A673 (cell line): ENCODE results near the gene PAF1. TPM values are rescaled to one million over a fixed set of nuclear protein-coding genes. Genes with fewer than 3 reads are reported as not detected.

Source experiments
- BruUV-seq: library from RNA; stranded (reverse); fragments of 400-500 nt; replicated peaks from 2 replicates; lab custom pipeline; 2021; lab: Mats Ljungman, UMichigan
- CTCF ChIA-PET: fragments of 300-600 bp; sonication (Branson Sonifier 250); formaldehyde crosslinking; loops from one replicate; lab custom pipeline; 2022; ENCODE audit warnings: antibody characterized with exemption; lab: Charles Lee
- POLR2A ChIA-PET: fragments of 300-600 bp; sonication (Branson Sonifier 250); formaldehyde crosslinking; loops from one replicate; lab custom pipeline; 2022; ENCODE audit warnings: antibody characterized with exemption; ENCODE audit not compliant: low non-redundant PET; lab: Charles Lee
- DNase-seq: peaks from one replicate; pipeline ENCODE4 v3.0.0-alpha.2; 2015; ENCODE audit warnings: low spot score
- H3K27ac ChIP-seq: fragments of 200-600 bp; sonication (generic); 2 replicates; pipeline ENCODE4 v1.5.1; 2016; ENCODE audit warnings: mixed run types, low read depth, mild to moderate bottlenecking, mixed read lengths, antibody characterized with exemption, low read length; ENCODE audit not compliant: poor library complexity, severe bottlenecking
- H3K27me3 ChIP-seq: fragments of 200-600 bp; sonication (generic); replicated peaks from 2 replicates; pipeline ENCODE4 v1.6.1; 2017; ENCODE audit warnings: mixed run types, low read depth, mild to moderate bottlenecking, mixed read lengths, antibody characterized with exemption, low read length; ENCODE audit not compliant: insufficient read depth, poor library complexity
- H3K36me3 ChIP-seq: fragments of 200-600 bp; sonication (generic); 2 replicates; pipeline ENCODE4 v1.6.1; 2016; ENCODE audit warnings: mixed run types, mild to moderate bottlenecking, mixed read lengths, antibody characterized with exemption, low read length; ENCODE audit not compliant: insufficient read depth, poor library complexity, severe bottlenecking
- H3K4me1 ChIP-seq: fragments of 200-600 bp; sonication (generic); 2 replicates; pipeline ENCODE4 v1.6.1; 2017; ENCODE audit warnings: mixed run types, mild to moderate bottlenecking, mixed read lengths, antibody characterized with exemption, low read length; ENCODE audit not compliant: insufficient read depth, poor library complexity, severe bottlenecking
- H3K4me3 ChIP-seq: fragments of 200-600 bp; sonication (generic); 2 replicates; pipeline ENCODE4 v1.5.1; 2016; ENCODE audit warnings: low read depth, mixed run types, mild to moderate bottlenecking, mixed read lengths, low read length; ENCODE audit not compliant: poor library complexity, severe bottlenecking
- H3K9me3 ChIP-seq: fragments of 200-600 bp; sonication (generic); 2 replicates; pipeline ENCODE4 v1.6.1; 2016; ENCODE audit warnings: mixed run types, low read depth, mild to moderate bottlenecking, mixed read lengths, antibody characterized with exemption, low read length; ENCODE audit not compliant: poor library complexity, severe bottlenecking
- CTCF ChIP-seq: fragments of 300-800, 200-600 bp; sonication (generic); conservative IDR thresholded peaks from 2 replicates; pipeline ENCODE4 v1.5.1; 2017; ENCODE audit warnings: low read depth, mild to moderate bottlenecking, antibody characterized with exemption, low read length, moderate library complexity, mixed read lengths
- EZH2 ChIP-seq: fragments of 200-600 bp; sonication (generic); IDR thresholded peaks from 2 replicates; pipeline ENCODE4 v1.6.1; 2017; ENCODE audit warnings: borderline replicate concordance, low read depth, mild to moderate bottlenecking, mixed read lengths, antibody characterized with exemption, low read length; ENCODE audit not compliant: poor library complexity, severe bottlenecking
- intact Hi-C: fragments of 100-400 bp; cut with micrococcal nuclease; formaldehyde crosslinking; loops from one replicate; pipeline ENCODE4 v1.10.0; 2022; ENCODE audit not compliant: unreplicated experiment
- total RNA-seq: library from RNA; stranded (reverse); gene quantifications from 2 replicates; pipeline ENCODE4 v1.2.3, GENCODE V29; 2021

Gene PAF1
- total RNA-seq, 1 experiment from 2014 or later: 70.2 TPM

DNA sequence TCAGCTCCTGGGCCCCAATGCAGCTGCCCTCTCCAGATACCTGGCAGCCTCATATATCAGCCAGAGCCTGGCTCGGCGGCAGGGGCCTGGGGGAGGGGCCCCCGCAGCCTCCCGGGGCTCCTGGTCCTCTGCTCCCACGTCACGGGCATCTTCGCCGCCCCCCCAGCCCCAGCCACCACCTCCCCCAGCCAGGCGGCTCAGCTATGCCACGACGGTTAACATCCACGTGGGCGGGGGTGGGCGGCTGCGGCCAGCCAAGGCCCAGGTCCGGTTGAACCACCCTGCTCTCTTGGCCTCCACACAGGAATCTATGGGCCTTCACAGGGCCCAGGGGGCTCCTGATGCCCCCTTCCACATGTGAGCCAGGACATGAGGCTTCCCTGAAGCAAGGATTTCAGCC, 34.0 kb upstream of the PAF1 start:
- Histone ChIP-seq H3K9me3 (no peaks in the 10 kb centered on the region), H3K27ac (no peak overlapping the region), H3K4me3 (no peak overlapping the region), H3K4me1 (peaks cover 6% of the 10 kb centered on the region), H3K36me3 (peaks cover 24% of the 10 kb centered on the region), H3K27me3 (no peaks in the 10 kb centered on the region)
- ChIA-PET POLR2A (no interaction called here), CTCF (interaction anchor here (0.6 kb wide), 1 partner anchor 57 kb away, joined by 3 read pairs; no protein-coding TSS in a partner anchor)
- intact Hi-C loops: no loop called here
- DNase-seq: no peak
- TF ChIP-seq CTCF (no peak), EZH2 (no peak)
- BruUV-seq: no TSS peak

- ChIA-PET POLR2A (no interaction called here), CTCF (no interaction called here)
- Histone ChIP-seq H3K27me3 (no peaks in the 10 kb centered on the region), H3K4me1 (peaks cover 5% of the 10 kb centered on the region), H3K9me3 (no peaks in the 10 kb centered on the region), H3K36me3 (peaks cover 33% of the 10 kb centered on the region), H3K27ac (no peak overlapping the region), H3K4me3 (no peak overlapping the region)
- no peak for DNase-seq
- no TSS peak for BruUV-seq
- intact Hi-C loops: no loop called here
- TF ChIP-seq CTCF: no peak
- no peak for TF ChIP-seq EZH2
Measured at GRCh38 chr19:39423258-39424086, 32.6 kb upstream of the PAF1 start.

DNA sequence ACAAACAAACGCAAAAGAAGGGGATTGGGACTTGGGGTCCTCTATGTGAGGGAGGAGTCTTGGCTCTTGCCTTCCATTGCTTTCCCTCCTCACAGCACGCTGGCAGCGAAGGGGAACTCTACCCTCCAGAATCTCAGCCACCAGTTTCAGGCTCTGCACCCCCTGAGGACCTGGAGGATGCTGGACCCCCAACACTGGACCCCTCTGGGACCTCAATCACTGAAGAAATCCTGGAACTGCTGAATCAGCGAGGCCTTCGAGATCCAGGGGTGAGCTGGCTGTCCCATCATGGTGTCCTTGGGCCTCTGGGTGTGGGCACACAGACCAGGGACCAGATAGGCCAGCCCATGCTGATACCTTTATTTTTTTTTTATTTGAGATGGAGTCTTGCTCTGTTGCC, 31.1 kb upstream of the PAF1 start:
- CTCF ChIA-PET: no interaction called here

More for the DNA sequence above, 31.1 kb upstream of the PAF1 start:
- intact Hi-C loops: no loop called here
- H3K9me3 ChIP-seq: no peaks in the 10 kb centered on the region
- H3K36me3 ChIP-seq: peaks cover 44% of the 10 kb centered on the region
- DNase-seq: no peak
- H3K4me3 ChIP-seq: no peak overlapping the region
- BruUV-seq: no TSS peak
- H3K27me3 ChIP-seq: no peaks in the 10 kb centered on the region
- no peak overlapping the region for H3K27ac ChIP-seq
- H3K4me1 ChIP-seq: no peaks in the 10 kb centered on the region
- TF ChIP-seq EZH2: no peak
- TF ChIP-seq CTCF: no peak
- POLR2A ChIA-PET: interaction anchor here (1.5 kb wide), 1 partner anchor 14 kb away, joined by 7 read pairs; the partner anchor contains the start of gene RPS16
